Activated CD4-positive, alpha-beta T cell treated with anti-CD3 and anti-CD28 coated beads for 24 hours (primary cell): ENCODE measurements around the gene TCF4.

ENCODE experiments used
- DNase-seq, 2 donors: peaks; one replicate each; pipeline ENCODE4 v3.0.0-alpha.2; 2020; ENCODE audit warnings: low read depth in 2 of 2

The TCF4 gene

GRCh38 chr18:55321265-55322177 lies 266.5 kb downstream of the TCF4 start:
- peak in 1 of 2 donors; percentile 22 for DNase-seq

- DNase-seq, result no peak
Observed at GRCh38 chr18:55320424-55321264, 267.3 kb downstream of the TCF4 start.

- DNase-seq, result no peak
Observed at GRCh38 chr18:55319459-55320193, 268.4 kb downstream of the TCF4 start.

- DNase-seq, result no peak
Observed at GRCh38 chr18:55318951-55319441, 269.0 kb downstream of the TCF4 start.

GRCh38 chr18:55317864-55318263 lies 270.1 kb downstream of the TCF4 start:
- no peak for DNase-seq

GRCh38 chr18:55317324-55317723 lies 270.7 kb downstream of the TCF4 start:
- DNase-seq, result no peak

- DNase-seq, result no peak
Observed at GRCh38 chr18:55316486-55317184, 271.4 kb downstream of the TCF4 start.

- DNase-seq, result no peak
Observed at GRCh38 chr18:55314615-55315237, 273.3 kb downstream of the TCF4 start.

- no peak for DNase-seq
Observed at GRCh38 chr18:55314031-55314430, 274.0 kb downstream of the TCF4 start.

GRCh38 chr18:55310863-55311262 lies 277.1 kb downstream of the TCF4 start:
- no peak for DNase-seq

GRCh38 chr18:55310044-55310676 lies 277.8 kb downstream of the TCF4 start:
- DNase-seq, result no peak

GRCh38 chr18:55309249-55309648 lies 278.7 kb downstream of the TCF4 start:
- no peak for DNase-seq

- DNase-seq, result no peak
Observed at GRCh38 chr18:55307505-55307904, 280.5 kb downstream of the TCF4 start.

GRCh38 chr18:55306359-55307024 lies 281.5 kb downstream of the TCF4 start:
- DNase-seq, result no peak

- DNase-seq, result no peak
Observed at GRCh38 chr18:55302167-55302833, 285.7 kb downstream of the TCF4 start.

- DNase-seq, result no peak
Observed at GRCh38 chr18:55301824-55302166, 286.2 kb downstream of the TCF4 start.

GRCh38 chr18:55300936-55301531 lies 287.0 kb downstream of the TCF4 start:
- no peak for DNase-seq

GRCh38 chr18:55300421-55300935 lies 287.5 kb downstream of the TCF4 start:
- no peak for DNase-seq

- no peak for DNase-seq
Observed at GRCh38 chr18:55296778-55297177, 291.2 kb downstream of the TCF4 start.
